Stimulated activated CD4-positive, alpha-beta T cell treated with anti-CD3 and anti-CD28 coated beads, Interleukin-4, amount 100 ng/mL, for 48 hours (primary cell): ENCODE data around the gene TMBIM1.
"Not testable (repeated sequence)": the region's sequence is repeated elsewhere in the genome, so short reads cannot be mapped to it uniquely, and the experiment has no call there.

Experiments
- DNase-seq, 2 donors: peaks; one replicate each; pipeline ENCODE4 v3.0.0-alpha.2; 2020; ENCODE audit warnings: low read depth in 2 of 2

Gene TMBIM1

GRCh38 chr2:218318241-218318640 lies 25.9 kb upstream of the TMBIM1 start:
- DNase-seq: no peak

DNA sequence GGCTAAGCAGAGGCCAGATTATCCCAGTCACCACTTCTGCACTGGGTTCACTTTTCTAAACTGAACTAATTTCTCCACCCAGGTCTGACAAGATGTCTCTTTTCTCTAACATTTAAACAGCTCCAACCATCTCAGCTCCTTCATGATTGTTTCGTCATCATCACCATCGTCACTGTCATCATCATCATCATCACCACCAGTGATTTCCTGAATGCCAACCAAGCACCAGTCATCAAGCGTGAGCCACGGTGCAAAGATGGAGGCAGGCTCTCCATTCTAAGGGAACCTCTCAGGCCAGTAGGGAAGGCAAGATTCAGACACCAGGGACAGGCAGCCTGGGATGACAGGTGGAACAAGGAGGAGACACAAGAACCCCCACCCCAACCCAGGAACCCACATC lies 25.5 kb upstream of the TMBIM1 start:
- no peak for DNase-seq

DNA sequence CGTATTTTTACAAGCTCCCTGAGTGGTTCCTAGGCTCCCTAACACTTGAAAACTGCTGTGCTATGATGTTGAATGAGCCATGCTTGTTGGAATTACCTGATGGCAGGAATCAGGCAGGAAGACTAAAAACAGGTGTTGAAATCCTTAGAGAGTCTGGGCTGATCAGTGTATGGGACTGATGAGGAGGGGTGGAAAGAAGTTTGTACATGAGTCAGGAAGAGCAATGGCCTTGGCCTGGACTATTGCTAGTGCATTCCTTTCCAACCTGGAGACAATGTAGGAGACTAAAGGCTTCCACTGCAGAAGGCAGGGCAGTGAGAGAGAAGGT lies 25.0 kb upstream of the TMBIM1 start:
- no peak for DNase-seq

DNA sequence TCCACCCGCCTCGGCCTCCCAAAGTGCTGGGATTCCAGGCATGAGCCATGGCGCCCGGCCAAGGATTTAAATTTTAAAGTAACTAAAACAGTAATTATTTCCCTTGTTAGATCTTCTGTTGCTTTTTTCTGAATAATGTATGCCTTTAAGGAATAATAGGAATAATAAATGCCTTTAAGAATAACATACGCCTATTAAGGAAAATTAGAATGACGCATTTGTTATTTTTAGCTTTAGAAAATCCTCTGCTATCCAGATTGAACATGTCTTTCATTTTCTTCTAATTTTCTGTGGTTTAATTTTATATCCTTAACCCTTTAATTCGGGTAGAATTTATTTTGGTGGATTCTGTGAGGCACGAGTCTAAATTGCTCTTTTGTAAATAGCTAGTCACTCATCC lies 23.1 kb upstream of the TMBIM1 start:
- DNase-seq: no peak

GRCh38 chr2:218314764-218315163 lies 22.5 kb upstream of the TMBIM1 start:
- DNase-seq: not testable (repeated sequence)

DNA sequence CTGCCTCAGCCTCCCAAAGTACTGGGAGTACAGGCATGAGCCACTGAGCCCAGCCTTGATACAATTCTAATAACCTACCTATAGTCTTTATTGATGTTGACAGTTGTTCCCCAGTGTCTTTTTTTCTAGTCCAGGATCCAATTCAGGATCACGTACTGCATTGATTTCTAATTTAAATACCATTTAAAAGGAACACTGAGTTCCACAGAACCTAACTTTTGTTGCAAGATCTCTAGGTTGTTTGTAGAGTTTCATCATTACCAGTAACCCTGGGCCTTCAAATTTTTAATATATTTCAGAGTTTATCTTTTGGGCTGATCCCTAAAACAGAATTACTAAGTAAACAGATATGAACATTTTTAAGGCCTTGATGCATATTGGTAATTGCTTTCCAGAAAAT lies 21.1 kb upstream of the TMBIM1 start:
- DNase-seq: no peak

GRCh38 chr2:218312267-218312756 lies 20.0 kb upstream of the TMBIM1 start:
- no peak for DNase-seq

DNA sequence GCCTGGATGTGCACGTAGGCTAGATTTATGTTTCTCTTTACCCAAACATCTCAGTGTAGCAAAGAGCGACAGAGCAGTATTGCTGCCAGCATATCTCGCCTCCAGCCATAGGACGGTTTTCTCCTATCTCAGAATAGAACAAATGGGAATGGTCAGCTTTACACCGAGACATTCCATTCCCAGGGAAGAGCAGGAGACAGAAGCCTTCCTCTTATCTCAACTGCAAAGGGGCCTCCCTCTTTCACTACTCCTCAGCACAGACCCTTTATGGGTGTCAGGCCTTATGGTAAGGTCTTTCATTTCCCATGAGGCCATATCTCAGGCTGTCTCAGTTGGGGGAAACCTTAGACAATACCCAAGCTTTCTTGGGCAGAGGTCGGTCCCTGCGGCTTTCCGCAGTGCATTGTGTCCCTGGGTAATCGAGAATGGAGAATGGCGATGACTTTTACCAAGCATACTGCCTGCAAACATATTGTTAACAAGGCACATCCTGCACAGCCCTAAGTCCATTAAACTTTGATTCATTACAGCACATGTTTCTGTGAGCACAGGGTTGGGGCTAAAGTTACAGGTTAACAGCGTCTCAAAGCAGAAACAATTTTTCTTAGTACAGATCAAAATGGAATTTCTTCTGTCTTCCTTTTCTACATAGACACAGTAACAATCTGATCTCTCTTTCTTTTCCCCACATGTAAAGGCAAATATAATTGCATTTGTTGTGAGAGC lies 19.4 kb upstream of the TMBIM1 start:
- DNase-seq: not testable (repeated sequence)

DNA sequence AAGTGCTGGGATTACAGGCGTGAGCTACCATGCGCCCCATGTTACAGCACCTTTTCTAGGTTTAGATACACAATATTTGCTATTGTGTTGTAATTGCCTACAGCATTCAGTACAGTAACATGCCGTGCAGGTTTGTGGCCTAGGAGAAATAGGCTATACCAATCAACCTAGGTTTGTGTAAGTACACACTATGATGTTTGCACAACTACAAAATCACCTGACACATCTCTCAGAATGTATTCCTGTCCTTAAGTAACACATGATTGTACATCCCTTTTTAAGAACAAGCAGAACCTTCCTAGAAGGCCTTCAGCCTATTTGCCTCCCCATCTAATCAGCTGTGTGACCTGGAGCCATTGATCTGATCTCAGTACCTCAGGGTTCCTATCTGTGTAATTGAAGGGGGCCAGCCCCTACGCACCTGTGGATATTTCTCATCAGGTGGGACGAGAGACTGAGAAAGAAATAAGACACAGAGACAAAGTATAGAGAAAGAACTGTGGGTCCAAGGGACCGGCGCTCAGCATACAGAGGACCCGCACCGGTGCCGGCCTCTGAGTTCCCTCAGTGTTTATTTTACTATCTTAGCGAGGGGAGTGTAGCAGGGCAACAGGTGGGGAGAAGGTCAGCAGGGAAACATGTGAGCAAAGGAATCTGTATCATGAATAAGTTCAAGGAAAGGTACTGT lies 18.7 kb upstream of the TMBIM1 start:
- DNase-seq: no peak

DNA sequence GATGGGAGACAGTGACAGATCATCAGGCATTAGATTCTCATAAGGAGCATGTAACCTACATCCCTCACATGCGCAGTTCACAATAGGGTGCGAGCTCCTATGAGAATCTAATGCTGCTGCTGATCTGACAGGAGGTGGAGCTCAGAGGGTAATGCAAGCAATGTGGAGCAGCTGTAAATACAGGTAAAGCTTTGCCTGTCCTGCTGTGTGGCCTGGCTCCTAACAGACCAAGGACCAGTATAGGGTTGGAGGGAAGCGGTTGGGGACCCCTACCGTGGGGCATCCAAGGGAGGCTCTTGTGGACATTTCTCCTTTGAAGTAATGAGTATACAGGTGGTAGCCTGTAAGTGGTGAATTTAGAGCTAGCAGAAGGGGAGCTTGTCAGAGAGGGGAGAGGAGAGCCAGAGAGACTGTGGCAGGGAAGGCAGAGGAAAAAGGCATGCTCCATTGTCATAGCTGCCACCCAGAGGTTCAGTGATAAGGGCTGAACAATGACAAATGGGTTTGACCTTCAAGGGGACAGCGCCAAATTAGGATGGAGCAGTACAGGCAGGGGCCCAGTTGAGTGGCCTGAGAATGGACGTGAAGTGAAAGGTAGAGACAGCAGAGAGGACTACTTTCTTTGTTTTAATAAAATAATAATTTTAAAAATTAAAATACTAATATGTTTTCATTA lies 15.2 kb upstream of the TMBIM1 start:
- no peak for DNase-seq

DNA sequence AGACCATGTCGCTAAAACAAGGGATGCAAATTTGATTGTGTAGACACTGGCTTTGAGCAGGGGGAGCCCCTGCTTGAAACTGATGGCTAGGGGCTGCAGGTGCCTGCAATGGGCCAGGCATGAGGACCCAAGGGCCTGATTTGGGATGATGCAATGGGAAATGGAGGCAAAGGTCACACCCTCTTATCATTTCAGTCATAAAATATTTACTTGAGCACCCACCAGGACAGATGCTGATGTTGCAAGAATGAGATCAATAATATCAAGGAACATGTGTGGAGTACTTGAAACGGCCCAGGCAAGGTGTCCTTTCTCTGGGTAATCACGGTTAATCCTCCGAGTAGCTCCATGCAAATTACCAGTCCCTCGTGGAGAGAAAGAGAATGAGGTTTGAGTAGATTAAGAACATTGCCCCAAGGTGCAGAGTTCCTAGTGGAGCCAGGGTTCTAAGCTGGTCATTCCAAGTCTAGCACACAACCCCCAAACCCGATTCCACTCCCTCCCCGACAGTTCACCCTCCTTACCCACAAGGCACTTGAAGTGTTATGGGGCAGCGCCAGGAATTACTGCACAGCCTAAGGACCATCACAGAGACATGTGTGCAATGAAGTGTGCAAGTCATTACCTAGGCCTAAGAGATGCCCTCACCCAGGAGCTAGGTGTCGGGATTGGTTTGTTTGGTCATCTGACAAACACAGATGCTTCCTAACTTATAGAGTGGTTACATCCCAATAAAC lies 14.0 kb upstream of the TMBIM1 start:
- DNase-seq: no peak

DNA sequence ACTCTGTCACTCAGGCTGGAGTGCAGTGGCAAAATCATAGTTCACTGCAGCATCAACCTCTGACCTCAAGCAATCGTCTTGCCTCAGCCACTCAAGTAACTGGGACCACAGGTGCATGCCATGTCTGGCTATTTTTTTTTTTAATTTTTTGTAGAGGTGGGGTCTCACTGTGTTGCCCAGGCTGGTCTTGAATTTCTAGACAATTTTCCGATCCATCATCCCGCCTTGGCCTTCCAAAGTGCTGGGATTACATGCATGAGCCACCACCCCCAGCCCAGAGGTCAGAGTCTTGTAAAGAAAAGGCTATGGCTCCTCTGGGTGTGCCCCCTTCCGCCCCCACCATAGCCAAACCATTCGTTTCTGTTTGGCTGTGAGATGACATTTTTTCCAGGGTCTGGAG lies 13.1 kb upstream of the TMBIM1 start:
- no peak for DNase-seq

DNA sequence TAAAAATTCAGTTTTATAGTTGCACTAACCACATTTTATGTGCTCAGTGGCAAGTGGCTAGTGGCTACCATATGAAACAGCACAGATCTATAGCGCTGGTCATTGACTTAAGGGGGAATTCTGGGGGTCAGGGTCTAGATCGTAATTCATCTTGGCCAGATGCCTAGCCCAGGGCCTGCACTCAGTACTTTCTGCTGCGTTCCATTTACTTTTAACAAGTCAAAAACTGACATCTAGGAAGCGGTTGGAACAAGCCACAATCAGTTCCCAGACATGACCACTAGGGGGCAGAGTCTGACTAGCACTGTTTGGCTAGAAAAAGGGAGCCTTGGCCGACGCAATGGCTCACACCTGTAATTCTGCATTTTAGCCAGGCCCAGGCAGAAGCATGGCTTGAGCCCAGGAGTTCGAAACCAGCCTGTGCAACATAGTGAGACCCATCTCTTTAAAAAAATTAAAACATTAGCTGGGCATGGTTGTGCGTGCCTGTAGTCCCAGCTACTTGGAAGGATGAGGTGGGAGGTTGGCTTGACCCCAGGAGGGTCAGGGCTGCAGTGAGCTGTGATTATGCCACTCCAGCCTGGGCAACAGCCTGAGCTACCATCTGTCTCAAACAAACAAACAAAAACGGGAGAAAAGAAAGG lies 9.0 kb upstream of the TMBIM1 start:
- DNase-seq: peak; percentile 83 to 85

GRCh38 chr2:218300141-218300540 lies 7.8 kb upstream of the TMBIM1 start:
- no peak for DNase-seq

GRCh38 chr2:218298314-218298875 lies 6.1 kb upstream of the TMBIM1 start:
- no peak for DNase-seq

DNA sequence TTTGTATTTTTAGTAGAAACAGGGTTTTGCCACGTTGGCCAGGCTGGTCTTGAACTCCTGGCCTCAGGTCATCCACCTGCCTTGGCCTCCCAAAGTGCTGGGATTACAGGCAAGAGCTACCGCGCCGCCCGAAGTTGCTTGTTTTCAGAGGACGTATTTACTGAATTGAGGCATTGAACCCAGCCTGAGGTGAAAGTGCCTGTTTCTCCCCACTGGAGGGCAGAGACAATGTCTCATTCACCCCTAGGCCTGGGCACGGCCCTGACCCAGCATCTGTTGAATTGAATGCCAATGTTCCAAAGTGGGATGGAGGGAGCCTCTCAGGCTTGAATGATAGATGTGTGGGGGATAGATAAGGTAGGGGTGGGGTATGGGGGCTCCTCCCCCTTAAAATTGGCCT lies 4.5 kb upstream of the TMBIM1 start:
- DNase-seq: no peak

GRCh38 chr2:218296200-218296599 lies 3.9 kb upstream of the TMBIM1 start:
- DNase-seq: no peak

- DNase-seq: no peak
Observed at GRCh38 chr2:218295029-218295428, 2.7 kb upstream of the TMBIM1 start.

DNA sequence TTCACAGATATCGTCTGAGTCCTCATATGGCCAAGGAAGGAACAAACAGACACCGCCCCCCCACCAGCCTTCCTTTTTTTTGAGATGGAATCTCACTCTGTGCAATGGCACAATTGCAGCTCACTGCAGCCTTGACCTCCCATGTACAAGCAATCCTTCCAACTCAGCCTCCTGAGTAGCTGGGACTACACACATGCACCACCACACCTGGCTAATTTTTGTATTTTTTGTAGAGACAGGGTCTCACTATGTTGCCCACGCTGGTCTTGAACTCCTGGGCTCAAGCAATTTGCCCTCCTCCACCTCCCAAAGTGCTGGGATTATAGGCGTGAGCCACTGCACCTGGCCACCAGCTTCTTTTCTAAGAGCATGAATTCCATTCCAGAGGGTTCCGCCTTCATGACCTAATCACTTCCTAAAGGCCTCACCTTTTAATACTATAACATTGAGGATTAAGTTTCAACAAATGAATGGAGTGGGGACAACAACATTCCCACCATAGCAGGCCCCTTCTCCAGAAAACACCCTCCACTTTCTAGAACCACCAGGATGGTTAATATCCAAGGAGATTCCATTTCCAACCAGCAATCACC lies 2.2 kb upstream of the TMBIM1 start:
- DNase-seq: no peak

- no peak for DNase-seq
Observed at GRCh38 chr2:218293715-218294429, 1.6 kb upstream of the TMBIM1 start.
